CD4-positive, alpha-beta T cell (primary cell): ENCODE measurements around the gene MAPRE2. TPM values are rescaled to one million over a fixed set of nuclear protein-coding genes. Genes with fewer than 3 reads are reported as not detected.
A peak's percentile ranks its signal among the peaks of the same experiment; 100 is the strongest.

Experiments
- ATAC-seq: fragments of 200-7000 bp; cut with Tn5 transposase; one replicate; pipeline ENCODE4 v1.10.0; 2022; ENCODE audit warnings: mild to moderate bottlenecking; ENCODE audit not compliant: poor library complexity
- CTCF ChIA-PET: fragments of 350-600 bp; sonication (Branson Sonifier 250); formaldehyde crosslinking; loops from one replicate; lab custom pipeline; 2021; ENCODE audit warnings: antibody characterized with exemption, inconsistent platforms; lab: Charles Lee
- POLR2A ChIA-PET: fragments of 350-600 bp; sonication (Branson Sonifier 250); formaldehyde crosslinking; loops from one replicate; lab custom pipeline; 2021; ENCODE audit warnings: antibody characterized with exemption, inconsistent platforms; lab: Charles Lee
- DNase-seq, 14 experiments: peaks; one replicate each; pipeline ENCODE4 v3.0.0-alpha.2; 2013 to 2020; ENCODE audit warnings: mixed read lengths in 2 of 14
- H3K27ac ChIP-seq, 2 donors: one replicate each; pipeline versions ENCODE4 v1.5.1 to v1.7.0; 2013; ENCODE audit warnings: low read length in 2 of 2, low read depth in 1 of 2, mild to moderate bottlenecking in 1 of 2
- H3K27me3 ChIP-seq, 2 experiments: 1 replicate in 1 of 2; 2 replicates in 1 of 2; pipeline versions ENCODE4 v1.6.1 to v1.7.0; 2013; ENCODE audit warnings: low read length in 2 of 2, control low read depth in 1 of 2, mild to moderate bottlenecking in 1 of 2, moderate library complexity in 1 of 2; ENCODE audit not compliant: insufficient read depth in 2 of 2, control insufficient read depth in 1 of 2
- H3K36me3 ChIP-seq: one replicate; pipeline ENCODE4 v1.6.1; 2013; ENCODE audit warnings: low read length, control low read depth; ENCODE audit not compliant: insufficient read depth
- H3K4me1 ChIP-seq: one replicate; pipeline ENCODE4 v1.6.1; 2013; ENCODE audit warnings: low read length, control low read depth; ENCODE audit not compliant: insufficient read depth
- H3K4me3 ChIP-seq: one replicate; pipeline ENCODE4 v1.5.1; 2013; ENCODE audit warnings: mild to moderate bottlenecking, low read length, moderate library complexity
- H3K9me3 ChIP-seq, 2 experiments: 1 replicate in 1 of 2; 2 replicates in 1 of 2; pipeline versions ENCODE4 v1.6.1 to v1.7.0; 2013; ENCODE audit warnings: low read length in 2 of 2, mild to moderate bottlenecking in 2 of 2, control low read depth in 1 of 2, moderate library complexity in 1 of 2; ENCODE audit not compliant: control insufficient read depth in 1 of 2, insufficient read depth in 1 of 2
- H3K27ac Mint-ChIP-seq: one replicate; pipeline ENCODE4 v1.8.0; 2020; ENCODE audit warnings: mixed read lengths
- H3K27me3 Mint-ChIP-seq: one replicate; pipeline ENCODE4 v1.8.0; 2021; ENCODE audit warnings: mixed read lengths
- H3K36me3 Mint-ChIP-seq: one replicate; pipeline ENCODE4 v1.8.0; 2021; ENCODE audit warnings: low read depth, mixed read lengths
- H3K4me1 Mint-ChIP-seq: one replicate; pipeline ENCODE4 v1.8.0; 2021; ENCODE audit warnings: low read depth, mixed read lengths
- H3K4me3 Mint-ChIP-seq: one replicate; pipeline ENCODE4 v1.8.0; 2020; ENCODE audit warnings: mild to moderate bottlenecking, mixed read lengths
- H3K9me3 Mint-ChIP-seq: one replicate; pipeline ENCODE4 v1.8.0; 2020; ENCODE audit warnings: mixed read lengths
- CTCF ChIP-seq: fragments of 200-600 bp; IDR thresholded peaks from one replicate; pipeline ENCODE4 v1.8.0; 2022; ENCODE audit warnings: antibody characterized with exemption, mild to moderate bottlenecking
- intact Hi-C, 2 experiments: fragments of 100-400 bp; cut with DNase I in 1 of 2; cut with micrococcal nuclease in 1 of 2; formaldehyde crosslinking; loops; one replicate each; pipeline versions ENCODE4 v1.15.1 to v1.9.0; 2023 to 2025; cut with DNase I, micrococcal nuclease
- total RNA-seq, 174 experiments: library from RNA in 2 of 174; stranded (reverse) in 2 of 174; gene quantifications; one replicate each; pipeline ENCODE4 v1.2.3 and lab custom pipeline; 2021 to 2026

Gene MAPRE2
- total RNA-seq, 2 experiments from 2014 or later: 108 to 112 TPM

GRCh38 chr18:35174093-35174731 is 133.0 kb downstream of the MAPRE2 start:
- Histone ChIP-seq H3K9me3 (no peaks in the 10 kb centered on the region), H3K27ac (no peak overlapping the region), H3K27me3 (no peaks in the 10 kb centered on the region), H3K4me1 (no peaks in the 10 kb centered on the region), H3K4me3 (no peak overlapping the region), H3K36me3 (no peaks in the 10 kb centered on the region)
- no peaks in the 10 kb centered on the region for H3K36me3 Mint-ChIP-seq
- H3K27ac Mint-ChIP-seq: no peak overlapping the region
- peak; percentile 51 for ATAC-seq
- ChIA-PET POLR2A (no interaction called here), CTCF (no interaction called here)
- peaks cover 2% of the 10 kb centered on the region for H3K9me3 Mint-ChIP-seq
- no peak for TF ChIP-seq CTCF
- no peak overlapping the region for H3K4me3 Mint-ChIP-seq
- no peaks in the 10 kb centered on the region for H3K27me3 Mint-ChIP-seq
- peak in 2 of 14 experiments; percentile 13 to 22 for DNase-seq
- H3K4me1 Mint-ChIP-seq: peaks cover 20% of the 10 kb centered on the region
- intact Hi-C loops: no loop called here

- Mint-ChIP-seq H3K4me1 (peaks cover 20% of the 10 kb centered on the region), H3K27me3 (no peaks in the 10 kb centered on the region), H3K27ac (no peak overlapping the region), H3K9me3 (peaks cover 2% of the 10 kb centered on the region), H3K4me3 (no peak overlapping the region), H3K36me3 (no peaks in the 10 kb centered on the region)
- ChIA-PET CTCF (no interaction called here), POLR2A (no interaction called here)
- Histone ChIP-seq H3K9me3 (no peaks in the 10 kb centered on the region), H3K27me3 (no peaks in the 10 kb centered on the region), H3K4me3 (no peak overlapping the region), H3K27ac (no peak overlapping the region), H3K36me3 (no peaks in the 10 kb centered on the region), H3K4me1 (no peaks in the 10 kb centered on the region)
- DNase-seq (no peak), ATAC-seq (no peak)
- intact Hi-C loops: no loop called here
- TF ChIP-seq CTCF: no peak
These were observed 133.5 kb downstream of the MAPRE2 start for GRCh38 chr18:35174745-35175144.

GRCh38 chr18:35176925-35177324 is 135.7 kb downstream of the MAPRE2 start:
- no peaks in the 10 kb centered on the region for H3K27me3 ChIP-seq
- no peak overlapping the region for H3K27ac Mint-ChIP-seq
- H3K9me3 Mint-ChIP-seq: peaks cover 2% of the 10 kb centered on the region
- ChIA-PET CTCF (no interaction called here), POLR2A (interaction anchor here (0.6 kb wide), 1 partner anchor 203 kb away, joined by 3 read pairs; no protein-coding TSS in a partner anchor)
- no peaks in the 10 kb centered on the region for H3K27me3 Mint-ChIP-seq
- no peaks in the 10 kb centered on the region for H3K4me1 ChIP-seq
- DNase-seq (no peak), ATAC-seq (no peak)
- no peak overlapping the region for H3K27ac ChIP-seq
- H3K4me1 Mint-ChIP-seq: peaks cover 16% of the 10 kb centered on the region
- no peak for TF ChIP-seq CTCF
- no peak overlapping the region for H3K4me3 ChIP-seq
- H3K4me3 Mint-ChIP-seq: no peak overlapping the region
- intact Hi-C loops: no loop called here
- H3K9me3 ChIP-seq: no peaks in the 10 kb centered on the region
- H3K36me3 ChIP-seq: no peaks in the 10 kb centered on the region
- no peaks in the 10 kb centered on the region for H3K36me3 Mint-ChIP-seq
